Activated CD4-positive, alpha-beta T cell treated with anti-CD3 and anti-CD28 coated beads for 4 hours (primary cell): ENCODE measurements around the gene ARHGDIA.
A peak's percentile ranks its signal among the peaks of the same experiment; 100 is the strongest.

Experiments
- DNase-seq, 2 donors: peaks; one replicate each; pipeline ENCODE4 v3.0.0-alpha.2; 2020

The ARHGDIA gene

GRCh38 chr17:81821603-81822311 lies 49.4 kb downstream of the ARHGDIA start:
- DNase-seq = peak; percentile 21 to 23

DNA sequence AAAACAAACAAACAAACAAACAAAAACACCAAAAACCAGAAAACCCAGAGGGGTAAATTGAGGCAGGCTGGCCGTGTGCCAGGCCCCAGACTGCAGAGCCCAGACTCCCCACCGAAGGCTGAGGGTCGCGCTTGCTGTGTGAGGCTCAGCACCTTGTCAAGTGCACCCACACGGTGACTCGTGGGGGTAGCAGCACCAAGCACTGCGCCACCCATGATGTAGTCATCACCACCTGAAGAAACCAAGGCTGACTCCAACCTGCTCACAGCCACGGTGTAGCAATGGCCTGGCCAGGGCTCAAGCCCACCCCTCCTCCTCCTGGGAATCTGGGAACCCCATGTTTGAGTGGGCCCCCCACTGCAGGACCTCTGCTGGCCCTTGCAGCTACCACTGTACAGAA lies 50.0 kb downstream of the ARHGDIA start:
- DNase-seq = no peak

- no peak for DNase-seq
Measured at GRCh38 chr17:81819708-81820107, 51.4 kb downstream of the ARHGDIA start.

DNA sequence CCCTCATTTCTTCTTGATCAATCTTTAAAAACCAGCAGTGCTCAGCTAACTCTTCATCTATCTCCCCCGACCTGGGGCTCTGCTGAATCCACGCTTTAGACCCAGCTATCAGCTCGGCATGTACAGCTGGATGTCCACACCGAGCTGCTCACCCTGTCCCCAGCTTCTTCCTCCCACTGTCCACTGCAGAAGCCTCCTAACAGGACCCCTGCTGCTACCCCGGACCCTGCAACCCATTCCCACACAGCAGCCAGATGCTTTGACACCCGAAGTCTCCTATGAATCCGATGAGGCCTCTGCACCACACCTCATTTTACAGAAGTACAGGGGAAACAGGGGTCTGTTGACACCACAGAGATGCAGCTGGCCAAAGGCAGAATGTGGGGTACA lies 53.4 kb downstream of the ARHGDIA start:
- DNase-seq = no peak
